Measurements from ENCODE around the gene UBL5. TPM values are rescaled to one million over a fixed set of nuclear protein-coding genes. Genes with fewer than 3 reads are reported as not detected.
"Not testable (repeated sequence)": the region's sequence is repeated elsewhere in the genome, so short reads cannot be mapped to it uniquely, and the experiment has no call there.

Gene UBL5
- 100 to 1,000 TPM; 152 to 303 (median 168) TPM for total RNA-seq
- long read RNA-seq, transcript UBL5-202 (5 exons, 432 nt): major isoform, 77 of 92 reads
- long read RNA-seq, transcript UBL5-201 (5 exons, 513 nt): minor isoform, 13 of 92 reads
- long read RNA-seq, partial matches to known transcripts: 0 of 92 reads
- long read RNA-seq, other reads (novel, unspliced or antisense): 2 of 92 reads

DNA sequence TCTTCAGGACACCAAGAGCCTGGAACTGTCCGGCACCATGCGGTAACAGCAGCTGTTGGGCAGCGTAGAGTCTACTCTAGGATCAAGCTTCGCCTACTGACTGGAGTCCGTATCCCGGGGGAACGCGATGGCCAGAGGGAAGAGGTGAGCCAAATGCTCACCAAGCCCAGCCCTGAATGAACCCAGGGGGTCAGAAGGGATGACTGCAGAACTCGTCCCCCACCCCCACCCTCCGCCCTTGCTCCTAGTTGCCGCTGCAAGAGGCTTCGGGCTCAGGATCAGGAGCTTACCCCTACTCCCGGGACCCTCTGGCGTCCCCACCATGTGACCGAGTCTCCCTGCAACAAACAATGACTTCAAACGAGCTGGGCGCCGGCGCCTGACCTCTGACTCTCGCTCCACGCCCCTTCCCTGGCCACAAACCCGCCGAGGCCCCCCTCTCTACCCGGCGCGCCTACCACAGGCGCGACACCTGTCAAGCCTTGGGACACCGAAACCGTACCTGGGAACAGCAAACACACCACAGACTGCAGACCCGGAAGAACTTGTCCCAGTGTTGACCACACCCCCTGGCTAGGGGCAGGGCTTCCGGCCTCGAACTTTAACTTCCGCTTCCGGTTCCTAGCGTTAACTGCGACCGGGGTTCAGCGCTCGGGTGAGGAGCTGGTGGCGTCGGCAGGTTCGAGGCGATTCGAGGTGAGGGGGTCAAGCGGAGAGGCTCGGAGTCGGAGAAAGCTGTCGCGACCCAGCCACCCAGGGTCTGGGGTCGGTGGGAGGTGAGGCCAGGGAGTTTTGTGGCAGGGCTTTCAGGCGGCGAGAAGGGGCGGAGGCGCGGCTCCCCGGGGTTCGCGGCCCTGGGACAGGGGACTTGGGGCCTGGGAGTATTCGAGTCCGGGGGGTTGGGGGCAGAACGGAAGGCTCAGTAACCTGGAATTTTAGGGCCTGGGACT, at the start of gene UBL5:
Gene UBL5, plus strand, starts transcription at position 630 of the 950 bp plus-strand sequence. CDS start 420 bp downstream, outside the sequence.
- ATAC-seq (peak; percentile 96 to 99 (median 98)), DNase-seq (peak; percentile 87 to 92 (median 89))
- H3K27ac ChIP-seq: peak within 1 kb of the TSS; percentile 26 to 65 (median 53)
- H3K27me3 ChIP-seq: no peaks in the 10 kb centered on the region
- intact Hi-C loops (cut with DNase I): no loop called here
- peaks cover 0 to 22% (median 5%) of the 10 kb centered on the region in 4 donors for H3K4me1 ChIP-seq
- TF ChIP-seq CTCF (IDR thresholded peaks at IDR 0.05): no peak
- peak; percentile 68 for TF ChIP-seq POLR2A (IDR thresholded peaks at IDR 0.05)
- peaks cover 0 to 11% (median 0%) of the 10 kb centered on the region in 4 donors for H3K36me3 ChIP-seq
- WGBS (ENCODE audit: insufficient coverage, low coverage, low lambda C conversion rate, missing lambda C conversion rate): 0% methylated on average over 17 of the region's 62 CpGs
- H3K4me3 ChIP-seq: peak within 1 kb of the TSS; percentile 80 to 91 (median 83)
- H3K9me3 ChIP-seq: no peaks in the 10 kb centered on the region

GRCh38 chr19:9782338-9782737, 45.4 kb upstream of the UBL5 start:
- ATAC-seq: no peak
- intact Hi-C loops (cut with DNase I): no loop called here
- H3K27ac ChIP-seq: no peak overlapping the region
- no peaks in the 10 kb centered on the region for H3K27me3 ChIP-seq
- H3K9me3 ChIP-seq: no peaks in the 10 kb centered on the region
- no peak for DNase-seq
- H3K4me3 ChIP-seq: no peak overlapping the region
- H3K4me1 ChIP-seq: peaks cover 0 to 11% (median 2%) of the 10 kb centered on the region in 4 donors
- no peaks in the 10 kb centered on the region for H3K36me3 ChIP-seq
- WGBS (ENCODE audit: insufficient coverage, low coverage, low lambda C conversion rate, missing lambda C conversion rate): 73% methylated on average over 2 of the region's 2 CpGs
- TF ChIP-seq CTCF (IDR thresholded peaks at IDR 0.05) (no peak), POLR2A (IDR thresholded peaks at IDR 0.05) (no peak)

GRCh38 chr19:9784163-9784496, 43.6 kb upstream of the UBL5 start:
- H3K27me3 ChIP-seq; DNase-seq; H3K9me3 ChIP-seq; H3K36me3 ChIP-seq; ATAC-seq; intact Hi-C loops (cut with DNase I); H3K4me3 ChIP-seq: not testable (repeated sequence)
- Histone ChIP-seq H3K4me1 (peaks cover 0 to 11% (median 2%) of the 10 kb centered on the region in 4 donors), H3K27ac (peak overlapping the region in 2 of 3 donors; percentile 22 to 33)
- 87% methylated on average over 4 of the region's 6 CpGs for WGBS (ENCODE audit: insufficient coverage, low coverage, low lambda C conversion rate, missing lambda C conversion rate)

GRCh38 chr19:9785367-9786331, 42.1 kb upstream of the UBL5 start:
- TF ChIP-seq POLR2A (IDR thresholded peaks at IDR 0.05) (peak; percentile 84), CTCF (IDR thresholded peaks at IDR 0.05) (no peak)
- Histone ChIP-seq H3K27me3 (no peaks in the 10 kb centered on the region), H3K27ac (peak overlapping the region; percentile 81 to 92 (median 90)), H3K9me3 (no peaks in the 10 kb centered on the region), H3K36me3 (no peaks in the 10 kb centered on the region), H3K4me1 (peaks cover 0 to 11% (median 2%) of the 10 kb centered on the region in 4 donors), H3K4me3 (peak overlapping the region; percentile 55 to 75 (median 73))
- ATAC-seq: peak; percentile 93 to 96 (median 94)
- 2% methylated on average over 55 of the region's 74 CpGs for WGBS (ENCODE audit: insufficient coverage, low coverage, low lambda C conversion rate, missing lambda C conversion rate)
- peak; percentile 99 for DNase-seq
- intact Hi-C loops (cut with DNase I): loop anchor here (5.0 kb wide), 2 partner anchors 158 to 163 kb away; partner anchors contain the start of gene ZNF561 (in 1 of the 2)

Measured in right lobe of liver (tissue), 6 donors.